OCI-M2 (cell line): ENCODE measurements around the gene SVOPL.

Source experiments
- DNase-seq: peaks from one replicate; lab custom pipeline; 2025; ENCODE audit not compliant: unreplicated experiment; lab: John Stamatoyannopoulos, UW

Gene SVOPL

DNA sequence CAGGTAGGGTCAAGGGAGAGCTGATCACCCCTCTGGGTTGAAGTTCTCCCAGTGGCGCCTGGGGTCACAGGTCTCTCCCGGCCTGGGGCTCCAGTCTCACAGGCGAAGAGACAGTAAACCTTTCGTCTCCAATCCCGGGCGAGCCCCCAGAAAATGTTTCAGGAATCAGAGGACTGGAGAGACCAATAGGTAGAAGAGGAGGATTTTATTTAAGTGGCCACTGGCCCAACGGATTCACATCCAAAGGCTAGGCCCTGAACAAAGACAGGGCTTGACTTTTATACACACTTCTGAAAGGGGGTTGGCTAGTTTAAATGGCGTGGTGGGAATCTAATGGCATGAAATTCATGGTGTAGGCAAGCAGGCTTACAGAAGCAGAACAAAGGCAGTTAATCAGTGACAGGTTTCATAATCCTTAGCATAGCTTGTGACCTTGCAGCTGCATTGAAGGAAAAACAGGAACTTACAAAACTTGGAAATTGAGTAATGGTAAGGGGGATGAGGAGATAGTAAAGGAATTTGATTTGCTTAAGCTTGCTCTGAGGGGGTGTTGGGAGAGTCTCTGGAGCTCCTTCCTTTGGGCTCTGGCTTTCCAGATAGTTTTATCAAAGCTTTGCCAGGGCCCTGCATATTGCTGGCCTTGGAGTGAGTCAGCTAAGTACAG is 135.6 kb downstream of the SVOPL start:
- DNase-seq: peak; percentile 54

DNA sequence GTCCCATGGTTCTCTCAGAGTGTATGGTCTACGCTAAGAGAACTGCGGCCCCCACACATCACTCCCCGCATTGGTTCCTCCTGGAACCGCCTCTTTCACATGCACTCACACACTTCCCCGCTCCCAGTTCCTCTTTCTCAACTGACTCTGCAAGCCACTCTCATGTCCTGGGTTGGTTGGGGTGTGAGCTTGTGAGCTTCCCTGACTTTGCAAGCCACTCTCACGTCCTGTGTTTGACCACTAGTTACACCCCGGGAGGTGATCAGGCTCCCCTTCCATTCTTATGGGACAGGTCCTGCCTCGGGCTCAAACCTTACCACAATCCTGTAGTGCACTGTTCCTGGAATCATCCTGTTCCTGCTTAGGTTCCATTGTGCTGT is 136.1 kb downstream of the SVOPL start:
- DNase-seq: no peak

DNA sequence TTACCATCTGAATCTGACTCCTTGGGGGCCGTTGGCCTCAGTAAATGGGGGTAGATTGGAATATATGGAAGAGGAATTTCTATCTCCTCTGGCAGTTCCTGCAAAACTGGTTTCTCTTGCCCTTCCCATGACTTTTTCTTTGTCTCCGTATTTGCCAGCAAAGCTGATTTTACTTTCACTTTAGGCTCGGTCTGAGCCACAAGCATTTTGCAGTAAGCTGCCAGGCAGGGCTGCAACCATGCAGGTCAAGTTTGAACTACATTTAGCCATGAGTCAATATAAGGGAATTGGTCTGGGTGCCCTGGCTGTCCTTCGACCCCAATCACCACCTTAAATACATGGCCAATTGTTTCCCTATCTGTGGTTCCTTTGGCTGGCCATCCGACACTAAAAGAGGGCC is 136.8 kb downstream of the SVOPL start:
- no peak for DNase-seq

GRCh38 chr7:138563808-138564207 is 137.4 kb downstream of the SVOPL start:
- no peak for DNase-seq

- no peak for DNase-seq
These were observed 141.7 kb downstream of the SVOPL start for GRCh38 chr7:138559448-138559847.

DNA sequence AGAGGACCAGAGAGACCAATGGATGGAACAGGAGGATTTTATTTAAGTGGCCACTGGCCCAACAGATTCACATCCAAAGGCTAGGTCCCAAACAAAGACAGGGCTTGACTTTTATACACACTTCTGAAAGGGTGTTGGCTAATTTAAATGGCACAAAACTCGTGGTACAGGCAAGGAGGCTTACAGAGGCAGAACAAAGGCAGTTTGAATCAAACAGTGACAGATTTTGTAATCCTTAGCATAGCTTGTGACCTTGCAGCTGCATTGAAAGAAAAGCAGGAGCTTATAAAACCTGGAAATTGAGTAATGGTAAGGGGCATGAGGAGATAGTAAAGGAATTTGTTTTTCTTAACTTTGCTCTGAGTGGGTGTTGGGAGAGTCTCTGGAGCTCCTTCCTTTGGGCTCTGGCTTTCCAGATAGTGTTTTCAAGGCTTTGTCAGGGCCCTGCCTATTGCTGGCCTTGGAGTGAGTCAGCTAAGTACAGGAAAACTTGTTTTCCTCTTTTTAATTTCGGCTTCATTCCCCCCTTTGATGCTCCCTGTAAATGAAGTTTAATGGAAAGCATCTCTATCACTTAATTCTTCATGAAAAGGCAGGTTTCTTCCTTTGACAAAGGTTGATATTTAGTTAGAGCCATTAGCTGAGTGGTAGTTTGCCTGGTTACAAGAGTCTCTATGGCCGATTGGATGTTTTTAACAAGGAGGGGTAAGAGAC is 144.2 kb downstream of the SVOPL start:
- no peak for DNase-seq

DNA sequence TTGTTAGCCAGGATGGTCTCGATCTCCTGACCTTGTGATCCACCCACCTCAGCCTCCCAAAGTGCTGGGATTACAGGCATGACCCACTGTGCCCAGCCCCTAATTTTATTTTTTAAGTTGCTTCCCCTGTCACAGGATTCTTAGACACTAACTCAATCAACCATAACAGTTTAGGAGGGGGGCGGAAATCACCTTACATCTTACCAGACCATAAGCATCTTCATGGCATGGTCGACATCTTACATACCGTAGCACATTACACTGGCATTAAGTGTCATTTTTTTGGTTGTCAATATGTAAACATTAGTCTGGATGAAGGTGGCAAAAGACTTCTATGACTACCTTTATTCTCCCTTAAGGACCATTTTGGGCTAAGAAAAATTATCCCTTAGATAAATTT is 145.5 kb downstream of the SVOPL start:
- no peak for DNase-seq

GRCh38 chr7:138554674-138555073 is 146.5 kb downstream of the SVOPL start:
- no peak for DNase-seq

- no peak for DNase-seq
These were observed 147.4 kb downstream of the SVOPL start for GRCh38 chr7:138553805-138554204.

DNA sequence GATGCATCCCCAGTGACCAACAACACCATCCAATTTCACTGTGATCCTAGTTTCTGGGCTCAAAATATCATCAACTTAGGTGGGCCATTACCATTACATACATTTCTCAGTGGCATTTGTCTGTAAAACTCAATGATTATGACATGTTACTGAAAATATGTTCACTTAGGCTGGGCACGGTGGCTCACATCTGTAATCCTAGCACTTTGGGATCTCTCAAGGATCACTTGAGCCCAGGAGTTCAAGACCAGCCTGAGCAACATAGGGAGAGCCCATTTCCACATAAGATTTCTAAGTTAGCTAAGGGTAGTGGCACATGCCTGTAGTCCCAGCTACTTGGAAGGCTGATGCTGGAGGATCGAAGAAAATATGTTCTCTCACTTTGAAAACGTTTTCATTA is 150.1 kb downstream of the SVOPL start:
- no peak for DNase-seq

DNA sequence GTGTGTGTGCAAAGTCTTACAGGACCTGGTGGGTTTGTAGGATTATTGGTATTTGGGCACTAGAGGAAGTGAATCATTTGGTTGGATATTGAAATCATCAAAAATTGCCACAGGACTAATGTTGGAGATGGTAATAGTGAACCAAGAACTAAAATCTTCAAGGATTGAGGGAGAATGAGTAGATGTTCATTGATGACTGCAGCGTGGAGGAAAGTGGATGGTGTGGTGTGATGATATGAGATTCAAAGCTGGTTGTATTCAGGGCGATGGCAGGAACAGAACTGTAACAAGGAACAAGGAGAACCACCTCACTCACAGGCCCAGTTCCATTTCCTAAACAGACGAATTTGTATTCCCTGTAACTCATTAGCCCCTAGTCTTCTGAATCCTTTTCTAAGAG is 150.8 kb downstream of the SVOPL start:
- no peak for DNase-seq

DNA sequence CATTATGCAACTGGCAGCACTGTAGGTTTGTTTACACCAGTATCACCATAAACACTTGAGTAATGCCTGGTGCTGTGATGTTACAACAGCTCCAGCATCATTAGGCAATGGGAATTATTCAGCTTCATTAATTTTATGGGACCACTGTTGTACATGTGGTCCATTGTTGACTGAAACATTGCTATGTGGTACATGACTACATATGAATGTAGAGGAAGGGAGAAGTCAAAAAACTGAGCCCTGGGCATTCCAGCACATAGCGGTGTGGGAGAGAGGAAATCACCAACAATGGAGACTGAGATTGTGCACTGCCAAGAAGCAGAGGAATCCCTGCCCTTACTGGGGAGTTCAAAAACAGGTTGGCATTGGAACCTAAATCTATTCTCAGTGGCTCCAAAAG is 152.1 kb downstream of the SVOPL start:
- no peak for DNase-seq

DNA sequence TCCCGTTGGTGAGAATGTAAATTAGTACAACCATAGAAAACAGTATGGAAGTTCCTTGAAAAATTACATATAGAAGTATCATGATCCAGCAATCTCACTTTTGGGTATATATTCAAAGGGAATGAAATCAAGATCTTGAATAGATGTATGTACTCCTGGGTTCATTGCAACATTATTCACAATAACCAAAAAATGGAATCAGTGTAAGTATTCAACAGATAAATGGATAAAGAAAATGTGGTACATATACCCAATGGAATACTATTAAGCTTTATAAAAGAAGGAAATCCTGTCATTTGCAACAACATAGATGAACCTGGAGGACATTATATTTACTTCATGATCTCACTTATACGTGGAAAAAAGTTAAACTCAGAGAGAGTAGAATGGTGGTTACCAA is 154.3 kb downstream of the SVOPL start:
- no peak for DNase-seq

DNA sequence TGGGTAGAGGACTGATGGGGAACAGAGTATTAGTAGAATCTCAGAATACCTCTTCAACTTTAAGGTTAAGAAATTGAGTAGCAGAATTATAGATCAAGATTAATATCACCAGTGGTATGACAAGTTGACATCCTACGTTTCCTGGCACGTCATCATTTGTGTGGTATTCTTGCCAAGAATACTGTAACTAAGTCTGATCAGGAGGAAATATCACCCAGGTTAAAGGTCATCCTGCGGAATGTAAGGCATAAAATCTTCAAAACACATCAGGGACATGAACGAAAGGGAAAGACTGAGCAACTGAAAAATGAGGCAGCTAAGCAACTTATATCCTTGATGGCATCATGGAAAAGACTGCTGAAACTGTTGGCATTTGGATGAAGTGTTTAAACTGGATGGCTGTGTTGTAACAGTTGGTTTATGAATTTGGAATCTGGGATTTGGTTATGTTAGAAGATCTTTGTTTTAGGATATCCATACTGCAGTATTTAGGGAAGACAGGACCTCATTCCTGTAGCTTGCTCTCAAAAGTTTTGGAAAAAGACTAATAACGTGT is 155.0 kb downstream of the SVOPL start:
- no peak for DNase-seq

DNA sequence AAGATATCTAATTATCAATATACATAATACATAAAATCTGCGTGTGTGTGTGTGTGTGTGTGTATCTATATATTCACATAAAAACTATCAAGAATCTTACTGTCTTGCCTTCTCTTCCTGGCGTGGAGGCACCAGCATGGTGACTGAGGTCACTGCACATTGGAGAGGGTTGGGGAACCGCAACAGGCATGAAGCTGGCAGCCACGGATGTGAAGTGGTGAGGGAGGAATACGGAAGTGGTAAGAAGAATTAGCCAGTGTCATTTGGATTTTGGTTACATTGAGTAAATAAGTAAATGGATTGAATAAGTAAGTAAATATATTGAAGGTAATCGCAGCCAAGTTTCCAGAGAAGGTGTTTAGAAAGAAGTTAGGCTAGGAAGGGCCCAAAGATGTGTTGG is 156.0 kb downstream of the SVOPL start:
- DNase-seq: no peak
